H1 (cell line): ENCODE measurements around the gene COX18. TPM values are rescaled to one million over a fixed set of nuclear protein-coding genes. Genes with fewer than 3 reads are reported as not detected.

ENCODE experiments used
- BACH1 ChIP-seq: IDR thresholded peaks from 2 replicates; pipeline ENCODE4 v1.6.1; 2012; ENCODE audit warnings: low read length, improper control_type of control experiment
- BCL11A ChIP-seq, 2 experiments: IDR thresholded peaks; one replicate each; pipeline ENCODE4 v1.6.1; 2011; ENCODE audit warnings: low read depth in 2 of 2, low read length in 2 of 2, mild to moderate bottlenecking in 2 of 2
- CHD1 ChIP-seq: IDR thresholded peaks from 2 replicates; pipeline ENCODE4 v1.6.1; 2012; ENCODE audit warnings: low read depth, low read length, improper control_type of control experiment
- GTF2F1 ChIP-seq: IDR thresholded peaks from 2 replicates; pipeline ENCODE4 v1.6.1; 2012; ENCODE audit warnings: low read depth, low read length, improper control_type of control experiment, borderline replicate concordance
- JUND ChIP-seq: IDR thresholded peaks from 2 replicates; pipeline ENCODE4 v1.6.1; 2011; ENCODE audit warnings: mild to moderate bottlenecking, improper control_type of control experiment, low read length
- KDM1A ChIP-seq: fragments of 200-600, 300-600 bp; sonication (generic); IDR thresholded peaks from 2 replicates; pipeline ENCODE4 v1.7.1; 2016; ENCODE audit warnings: mild to moderate bottlenecking, low read length, borderline replicate concordance
- PHF8 ChIP-seq: fragments of 200-600 bp; sonication (generic); conservative IDR thresholded peaks from 2 replicates; pipeline ENCODE4 v1.7.1; 2012; ENCODE audit warnings: low read depth, mild to moderate bottlenecking, inconsistent platforms, low read length, moderate library complexity
- RNF2 ChIP-seq: fragments of 200-900, 300-1000 bp; sonication (generic); IDR thresholded peaks from 2 replicates; pipeline ENCODE4 v1.7.1; 2016; ENCODE audit warnings: borderline replicate concordance, low read depth, mild to moderate bottlenecking, antibody characterized with exemption, low read length; ENCODE audit not compliant: poor library complexity, severe bottlenecking; ENCODE audit errors: missing control alignments
- SAP30 ChIP-seq: fragments of 300-600 bp; sonication (generic); IDR thresholded peaks from 2 replicates; pipeline ENCODE4 v1.7.1; 2012; ENCODE audit warnings: low read length, moderate library complexity, mild to moderate bottlenecking, inconsistent platforms; ENCODE audit not compliant: insufficient read depth, insufficient replicate concordance
- SIN3A ChIP-seq, 2 experiments: IDR thresholded peaks in 1 of 2; conservative IDR thresholded peaks in 1 of 2; 2 replicates each; pipeline ENCODE4 v1.6.1; 2011 to 2012; ENCODE audit warnings: low read length in 2 of 2, improper control_type of control experiment in 1 of 2, low read depth in 1 of 2, mild to moderate bottlenecking in 1 of 2
- SRF ChIP-seq: IDR thresholded peaks from 2 replicates; pipeline ENCODE4 v1.6.1; 2011; ENCODE audit warnings: mild to moderate bottlenecking, low read depth, low read length, moderate library complexity
- TAF1 ChIP-seq: IDR thresholded peaks from 2 replicates; pipeline ENCODE4 v1.6.1; 2011; ENCODE audit warnings: mild to moderate bottlenecking, low read depth, low read length
- TAF7 ChIP-seq: optimal IDR thresholded peaks from 2 replicates; pipeline ENCODE3; 2011; ENCODE audit warnings: low read depth, mild to moderate bottlenecking, inconsistent platforms, low read length, moderate library complexity, borderline replicate concordance
- polyA plus RNA-seq, 7 experiments: library from polyadenylated mRNA; depleted of rRNA in 3 of 7; stranded (reverse) in 5 of 7; unstranded in 2 of 7; fragments of >200 nt in 5 of 7; fragments of 200-250 nt in 2 of 7; gene quantifications; 1 replicate in 5 of 7; 2 replicates in 1 of 7; 4 replicates in 1 of 7; pipeline versions ENCODE4 v1.2.1 to v1.2.3, GENCODE V29; 2011 to 2013; ENCODE audit warnings: missing spikeins in 2 of 7, mixed read lengths in 2 of 7
- total RNA-seq: library from RNA; stranded (reverse); fragmentation: NEBNext Ultra II Directional; extraction: Animal tissue kit (Norgen Biotek cat#: 25700); gene quantifications from 2 replicates; pipeline ENCODE4 v1.2.1, GENCODE V29; 2021
- TF ChIP-seq, protein P1 (sequence below), 3 experiments: IDR thresholded peaks; 1 replicate in 2 of 3; 2 replicates in 1 of 3; pipeline versions ENCODE4 v1.5.1 to v1.6.1; 2011; ENCODE audit warnings: low read length in 3 of 3, mild to moderate bottlenecking in 3 of 3, inconsistent platforms in 2 of 3, low read depth in 1 of 3, moderate library complexity in 1 of 3; ENCODE audit not compliant: insufficient read depth in 1 of 3; ENCODE audit errors: control extremely low read depth in 1 of 3
- TF ChIP-seq, protein P2 (sequence below): IDR thresholded peaks from 2 replicates; pipeline ENCODE4 v1.6.1; 2012; ENCODE audit warnings: low read length, inconsistent platforms
- TF ChIP-seq, protein P3 (sequence below): IDR thresholded peaks from 2 replicates; pipeline ENCODE4 v1.6.1; 2012; ENCODE audit warnings: inconsistent platforms

Gene COX18
- total and polyA plus RNA-seq, 2 of the 8 experiments (the other 6 are each of a cell fraction or from before 2014, with no cell fraction given) = 23.0 to 23.7 TPM

DNA sequence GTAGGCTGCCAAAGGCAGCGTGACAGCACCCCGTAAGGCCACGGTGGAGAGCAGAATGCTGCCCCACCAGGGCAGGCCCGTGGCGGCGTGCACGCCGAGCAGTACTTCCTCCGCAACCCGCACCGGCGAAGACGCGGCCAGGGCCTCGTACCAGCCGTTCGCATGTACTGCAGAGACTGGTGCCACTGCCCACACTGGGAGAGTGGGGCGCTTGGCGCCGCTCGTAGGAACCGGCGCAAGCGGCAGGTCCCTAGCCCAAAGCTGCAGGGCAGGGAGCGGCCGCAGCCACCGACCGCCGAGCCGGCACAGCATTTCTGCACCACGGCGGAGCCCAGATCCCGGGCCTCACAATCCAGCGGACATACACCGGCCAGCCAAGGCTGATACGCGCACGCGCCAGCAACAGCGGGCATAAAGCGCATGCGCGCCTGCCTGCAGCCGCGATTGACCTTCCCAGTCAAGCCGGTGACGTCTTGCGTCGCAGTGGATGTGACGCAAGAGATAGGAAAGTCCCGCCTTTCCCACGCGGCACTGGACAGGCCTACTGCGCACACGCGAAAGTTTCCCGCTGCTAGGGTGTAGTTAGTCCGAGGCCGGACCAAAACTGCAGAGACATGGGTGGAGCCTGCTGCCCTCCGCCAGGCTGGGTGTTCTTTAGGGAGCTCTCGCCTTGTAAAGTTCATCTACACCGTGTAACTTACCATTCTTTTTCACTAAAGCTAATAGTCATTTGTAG is at the start of gene COX18 (continued):
- TF ChIP-seq, protein P1, sequence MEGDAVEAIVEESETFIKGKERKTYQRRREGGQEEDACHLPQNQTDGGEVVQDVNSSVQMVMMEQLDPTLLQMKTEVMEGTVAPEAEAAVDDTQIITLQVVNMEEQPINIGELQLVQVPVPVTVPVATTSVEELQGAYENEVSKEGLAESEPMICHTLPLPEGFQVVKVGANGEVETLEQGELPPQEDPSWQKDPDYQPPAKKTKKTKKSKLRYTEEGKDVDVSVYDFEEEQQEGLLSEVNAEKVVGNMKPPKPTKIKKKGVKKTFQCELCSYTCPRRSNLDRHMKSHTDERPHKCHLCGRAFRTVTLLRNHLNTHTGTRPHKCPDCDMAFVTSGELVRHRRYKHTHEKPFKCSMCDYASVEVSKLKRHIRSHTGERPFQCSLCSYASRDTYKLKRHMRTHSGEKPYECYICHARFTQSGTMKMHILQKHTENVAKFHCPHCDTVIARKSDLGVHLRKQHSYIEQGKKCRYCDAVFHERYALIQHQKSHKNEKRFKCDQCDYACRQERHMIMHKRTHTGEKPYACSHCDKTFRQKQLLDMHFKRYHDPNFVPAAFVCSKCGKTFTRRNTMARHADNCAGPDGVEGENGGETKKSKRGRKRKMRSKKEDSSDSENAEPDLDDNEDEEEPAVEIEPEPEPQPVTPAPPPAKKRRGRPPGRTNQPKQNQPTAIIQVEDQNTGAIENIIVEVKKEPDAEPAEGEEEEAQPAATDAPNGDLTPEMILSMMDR (IDR thresholded peaks at IDR 0.05; ENCODE audit: control extremely low read depth in 1 of 3, insufficient read depth in 1 of 3, low read depth in 1 of 3, low read length in 3 of 3) = no peak
- no peak for TF ChIP-seq KDM1A
- TF ChIP-seq, protein P2, sequence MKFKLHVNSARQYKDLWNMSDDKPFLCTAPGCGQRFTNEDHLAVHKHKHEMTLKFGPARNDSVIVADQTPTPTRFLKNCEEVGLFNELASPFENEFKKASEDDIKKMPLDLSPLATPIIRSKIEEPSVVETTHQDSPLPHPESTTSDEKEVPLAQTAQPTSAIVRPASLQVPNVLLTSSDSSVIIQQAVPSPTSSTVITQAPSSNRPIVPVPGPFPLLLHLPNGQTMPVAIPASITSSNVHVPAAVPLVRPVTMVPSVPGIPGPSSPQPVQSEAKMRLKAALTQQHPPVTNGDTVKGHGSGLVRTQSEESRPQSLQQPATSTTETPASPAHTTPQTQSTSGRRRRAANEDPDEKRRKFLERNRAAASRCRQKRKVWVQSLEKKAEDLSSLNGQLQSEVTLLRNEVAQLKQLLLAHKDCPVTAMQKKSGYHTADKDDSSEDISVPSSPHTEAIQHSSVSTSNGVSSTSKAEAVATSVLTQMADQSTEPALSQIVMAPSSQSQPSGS = peak; percentile 98
- TF ChIP-seq TAF7 = peak; percentile 40
- peak; percentile 45; the same call in 1 of the 2 replicates for TF ChIP-seq PHF8
- peak; percentile 86; the same call in 1 of the 2 replicates for TF ChIP-seq TAF1
- TF ChIP-seq SRF = peak; percentile 51
- peak; percentile 73 for TF ChIP-seq JUND
- TF ChIP-seq, protein P3, sequence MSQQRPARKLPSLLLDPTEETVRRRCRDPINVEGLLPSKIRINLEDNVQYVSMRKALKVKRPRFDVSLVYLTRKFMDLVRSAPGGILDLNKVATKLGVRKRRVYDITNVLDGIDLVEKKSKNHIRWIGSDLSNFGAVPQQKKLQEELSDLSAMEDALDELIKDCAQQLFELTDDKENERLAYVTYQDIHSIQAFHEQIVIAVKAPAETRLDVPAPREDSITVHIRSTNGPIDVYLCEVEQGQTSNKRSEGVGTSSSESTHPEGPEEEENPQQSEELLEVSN = peak; percentile 86
- no peak; a peak in 1 of 4 replicates for TF ChIP-seq SIN3A (conservative IDR thresholded peaks at IDR 0.05 in 1 of 2, IDR thresholded peaks at IDR 0.05 in 1 of 2; ENCODE audit: low read depth in 1 of 2, low read length in 2 of 2)
- peak; percentile 33; the same call in 1 of the 2 replicates for TF ChIP-seq GTF2F1
- TF ChIP-seq SAP30 = peak; percentile 15
- TF ChIP-seq BCL11A (IDR thresholded peaks at IDR 0.05; ENCODE audit: low read depth in 2 of 2, low read length in 2 of 2) = no peak
- peak; percentile 72 for TF ChIP-seq BACH1
- no peak for TF ChIP-seq CHD1
- no peak for TF ChIP-seq RNF2
